GM21576 (cell line): ENCODE results near the gene RAD23B.
"Not testable (repeated sequence)": the region's sequence is repeated elsewhere in the genome, so short reads cannot be mapped to it uniquely, and the experiment has no call there.

Source experiments
- ATAC-seq: cut with Tn5 transposase; IDR thresholded peaks from one replicate; pipeline ENCODE4 v1.9.1; 2021; ENCODE audit warnings: mild to moderate bottlenecking, moderate library complexity; ENCODE audit not compliant: unreplicated experiment

The RAD23B gene

DNA sequence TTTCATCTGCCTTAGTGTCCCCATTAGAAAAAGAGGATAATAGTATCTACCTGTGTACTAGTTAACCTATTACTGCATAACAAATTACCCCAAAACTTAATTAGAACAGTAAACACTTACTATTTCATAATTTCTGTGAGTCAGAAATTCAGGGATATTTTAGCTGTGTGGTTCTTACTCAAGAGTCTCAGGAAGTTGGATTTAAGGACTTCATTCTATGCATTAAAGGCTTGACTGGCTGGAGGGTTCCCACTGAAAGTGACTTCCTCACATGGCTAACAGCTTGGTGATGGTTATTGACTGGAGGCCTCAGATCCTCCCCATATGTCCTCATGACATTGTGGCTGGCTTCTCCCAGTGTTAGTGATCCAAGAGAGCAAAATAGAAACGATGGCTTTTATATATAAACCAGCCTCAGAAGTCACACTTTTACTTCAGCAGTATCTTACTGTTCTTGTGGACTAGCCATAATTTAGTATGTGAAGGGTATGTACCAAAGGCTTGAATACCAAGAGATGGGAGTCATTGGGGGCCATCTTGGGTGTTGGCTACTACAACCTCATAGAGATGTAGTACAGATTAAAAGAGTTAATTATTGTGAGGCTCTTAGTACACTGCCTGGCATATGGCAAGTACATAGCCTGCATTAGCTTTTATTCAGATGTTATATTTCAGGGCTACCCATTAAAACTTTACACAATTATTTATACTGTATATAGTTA, 9.9 kb downstream of the RAD23B start:
- no peak for ATAC-seq

DNA sequence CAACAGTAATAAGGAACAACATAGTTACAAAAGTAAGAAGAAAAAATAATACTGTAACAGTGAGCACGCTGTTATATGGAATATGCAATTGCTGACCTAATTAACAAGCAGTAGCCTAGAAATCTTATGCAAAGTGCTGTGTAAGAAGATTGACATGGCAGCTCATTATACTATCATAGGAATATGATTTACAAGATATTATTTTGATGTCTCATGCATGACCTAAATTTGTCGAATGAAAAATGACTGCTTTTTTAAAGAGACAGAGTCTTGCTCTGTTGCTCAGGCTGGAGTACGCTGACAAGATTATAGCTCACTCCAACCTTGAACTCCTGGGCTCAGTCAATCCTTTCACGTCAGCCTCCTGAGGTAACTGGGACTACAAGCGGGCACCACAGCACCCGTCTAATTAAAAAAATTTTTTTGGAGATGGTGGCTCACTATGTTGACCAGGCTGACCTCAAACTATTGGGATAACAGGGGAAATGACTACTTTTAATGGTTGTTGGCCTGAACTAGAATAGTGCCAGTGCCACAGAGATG, 10.5 kb downstream of the RAD23B start:
- no peak for ATAC-seq

DNA sequence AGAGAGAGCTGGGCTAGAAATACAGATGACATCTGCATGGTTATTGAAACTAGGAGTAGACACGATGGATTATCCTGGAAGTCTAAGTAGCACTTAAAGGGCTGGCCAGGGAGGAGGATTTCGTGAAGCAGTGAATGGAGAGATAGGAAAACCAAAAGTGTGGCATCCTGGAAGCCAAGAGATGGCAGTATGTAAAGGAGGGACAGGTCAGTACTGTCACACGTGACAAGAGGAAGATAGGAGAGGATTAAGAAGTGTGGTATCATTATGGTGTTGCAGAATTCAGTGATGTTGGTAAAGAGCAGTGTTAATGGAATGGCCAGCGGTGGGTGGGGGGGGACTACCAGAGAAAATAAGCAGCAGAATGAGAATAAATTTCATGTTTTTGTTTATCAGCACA, 11.7 kb downstream of the RAD23B start:
- ATAC-seq, result no peak

DNA sequence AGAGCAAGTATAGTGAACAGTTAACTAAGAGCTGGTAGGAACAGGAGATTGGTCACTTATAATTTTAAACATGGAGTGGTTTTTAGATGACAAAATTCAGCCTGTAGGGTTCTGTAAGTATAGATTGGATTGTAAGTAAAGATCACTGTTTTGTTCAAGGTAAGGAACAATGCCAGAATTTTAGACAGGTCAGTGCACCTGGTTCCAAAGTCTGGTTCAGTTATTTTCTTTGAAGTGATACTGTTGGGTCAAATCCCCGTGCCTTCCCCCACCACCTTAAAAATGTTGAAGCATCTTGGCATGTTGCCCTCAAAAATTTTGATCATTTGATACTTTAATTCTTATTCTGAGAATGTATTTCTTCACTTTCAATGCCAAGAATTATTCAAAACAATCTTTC, 12.9 kb downstream of the RAD23B start:
- no peak for ATAC-seq

DNA sequence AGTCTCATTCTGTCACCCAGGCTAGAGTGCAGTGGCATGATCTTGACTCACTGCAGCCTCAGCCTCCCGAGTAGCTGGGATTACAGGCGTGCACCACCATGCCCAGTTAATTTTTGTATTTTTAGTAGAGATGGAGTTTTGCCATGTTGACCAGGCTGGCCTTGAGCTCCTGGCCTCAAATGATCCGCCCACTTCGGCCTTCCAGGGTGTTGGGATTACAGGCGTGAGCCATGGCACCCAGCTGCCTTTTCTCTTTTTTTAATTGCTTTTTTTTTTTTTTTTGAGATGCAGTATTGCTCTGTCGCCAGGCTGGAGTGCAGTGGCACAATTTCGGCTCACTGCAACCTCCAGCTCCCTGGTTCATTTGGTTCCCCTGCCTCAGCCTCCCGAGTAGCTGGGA, 13.5 kb downstream of the RAD23B start:
- ATAC-seq, result not testable (repeated sequence)

DNA sequence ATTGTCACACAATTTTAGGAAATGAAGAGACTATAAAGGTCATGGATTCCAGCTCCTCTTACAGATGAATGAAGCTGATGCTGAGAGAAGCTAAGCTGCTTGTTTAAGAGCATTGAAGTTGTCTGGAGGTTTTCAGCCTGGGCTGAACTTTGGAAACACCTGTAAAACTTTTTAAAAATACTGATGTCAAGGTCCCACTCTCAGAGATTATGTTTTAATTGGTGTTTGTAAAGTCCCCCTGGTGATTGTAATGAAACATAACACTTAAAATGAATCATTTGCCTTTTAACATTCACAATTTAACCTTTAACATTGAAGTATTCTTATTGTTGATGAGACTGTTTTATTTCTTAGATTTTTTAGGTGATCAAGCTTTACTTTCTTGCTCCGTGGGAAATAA, 16.4 kb downstream of the RAD23B start:
- no peak for ATAC-seq

DNA sequence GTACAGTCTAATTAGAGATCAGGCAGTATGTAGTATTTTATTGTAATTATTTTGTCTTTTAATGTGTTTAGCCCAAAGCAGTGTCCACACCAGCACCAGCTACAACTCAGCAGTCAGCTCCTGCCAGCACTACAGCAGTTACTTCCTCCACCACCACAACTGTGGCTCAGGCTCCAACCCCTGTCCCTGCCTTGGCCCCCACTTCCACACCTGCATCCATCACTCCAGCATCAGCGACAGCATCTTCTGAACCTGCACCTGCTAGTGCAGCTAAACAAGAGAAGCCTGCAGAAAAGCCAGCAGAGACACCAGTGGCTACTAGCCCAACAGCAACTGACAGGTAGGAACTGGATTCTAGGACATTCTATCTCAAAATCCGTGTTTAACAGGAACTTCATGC, 23.2 kb downstream of the RAD23B start:
- ATAC-seq, result no peak

DNA sequence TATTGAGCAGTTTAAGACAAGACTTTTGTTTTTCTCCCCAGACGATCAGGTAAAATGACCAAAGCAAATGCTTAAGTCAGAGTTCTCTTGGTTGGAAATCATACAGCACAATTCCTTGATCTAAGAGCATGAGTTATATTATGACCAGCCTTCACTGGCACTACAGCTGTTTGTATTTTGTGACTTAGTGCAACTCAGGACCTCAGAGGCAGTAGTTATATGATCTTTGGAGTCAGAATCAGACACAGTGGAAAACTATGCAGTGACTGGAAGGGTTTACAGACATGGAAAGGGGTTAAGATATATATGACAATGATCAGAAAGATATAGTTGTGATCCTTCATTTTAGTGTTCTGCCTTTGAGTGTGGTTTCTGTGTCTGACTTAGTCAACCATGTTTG, 24.3 kb downstream of the RAD23B start:
- ATAC-seq, result no peak

DNA sequence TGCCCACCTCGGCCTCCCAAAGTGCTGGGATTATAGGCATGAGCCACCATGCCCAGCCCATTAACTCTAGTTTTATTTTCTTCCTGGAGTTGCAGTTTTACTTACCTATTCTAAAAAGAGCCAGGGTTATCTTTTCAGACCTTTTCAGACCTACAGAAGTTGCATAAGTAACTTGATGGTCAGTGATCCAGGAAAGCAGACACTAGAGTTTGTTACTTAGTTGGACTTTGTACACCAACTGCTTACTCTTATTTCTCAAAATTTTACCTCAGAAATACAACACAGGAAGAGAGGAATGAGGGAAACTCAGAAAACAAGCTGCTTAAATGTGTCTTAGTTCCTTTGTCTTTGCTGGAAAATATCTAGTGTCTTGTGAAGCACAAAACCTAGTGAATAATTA, 25.4 kb downstream of the RAD23B start:
- ATAC-seq, result no peak

DNA sequence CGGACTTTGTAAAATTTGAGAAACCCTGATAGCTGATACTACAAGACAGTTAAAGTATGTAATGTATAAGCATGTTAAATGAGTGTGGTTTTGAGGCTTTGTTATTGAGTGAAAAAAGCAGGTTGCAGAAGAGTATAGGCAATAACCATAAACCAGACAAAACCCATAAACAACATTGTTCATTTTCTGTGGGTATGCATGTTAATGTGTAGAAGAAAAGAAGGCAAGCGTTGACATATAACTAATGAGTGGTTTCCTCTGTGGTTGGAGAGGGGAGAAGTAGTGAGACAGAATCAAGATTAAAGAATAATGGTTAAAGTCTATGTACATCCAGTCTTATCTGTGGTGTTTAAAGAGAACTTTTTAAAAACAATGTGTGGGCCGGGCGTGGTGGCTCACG, 26.2 kb downstream of the RAD23B start:
- ATAC-seq, result no peak

DNA sequence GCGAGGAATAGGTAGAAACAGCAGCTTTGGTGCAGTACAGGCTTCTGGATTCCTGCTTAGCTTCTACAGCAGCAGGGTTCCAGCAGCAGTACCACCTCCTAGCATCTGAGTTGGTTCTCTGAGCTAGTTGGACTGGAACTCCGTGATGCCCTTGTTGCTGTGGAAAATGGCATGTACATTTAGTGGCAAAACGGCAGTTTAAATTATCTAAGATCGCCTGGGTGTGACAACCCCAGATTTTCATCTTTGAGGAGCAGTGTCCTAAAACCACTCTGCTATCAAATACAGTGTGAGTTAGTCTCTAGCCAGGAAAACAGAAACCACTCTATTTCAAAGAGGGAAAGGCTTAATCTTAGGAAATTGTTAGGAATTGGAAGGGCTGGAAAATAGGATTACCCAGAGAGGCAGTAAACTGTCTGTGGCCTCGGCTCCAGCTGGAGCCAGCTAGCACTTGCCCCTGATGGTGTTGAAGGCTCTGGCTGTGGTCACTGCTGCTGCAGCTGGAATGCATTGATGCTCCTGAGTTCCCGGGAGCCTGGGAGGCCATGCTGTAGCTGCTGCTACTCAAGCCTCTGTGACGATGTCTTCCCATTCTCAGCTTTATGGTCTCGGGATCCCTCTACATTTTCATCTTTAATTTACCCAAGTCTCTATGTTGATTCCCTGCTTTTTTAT, 29.4 kb downstream of the RAD23B start:
- no peak for ATAC-seq

DNA sequence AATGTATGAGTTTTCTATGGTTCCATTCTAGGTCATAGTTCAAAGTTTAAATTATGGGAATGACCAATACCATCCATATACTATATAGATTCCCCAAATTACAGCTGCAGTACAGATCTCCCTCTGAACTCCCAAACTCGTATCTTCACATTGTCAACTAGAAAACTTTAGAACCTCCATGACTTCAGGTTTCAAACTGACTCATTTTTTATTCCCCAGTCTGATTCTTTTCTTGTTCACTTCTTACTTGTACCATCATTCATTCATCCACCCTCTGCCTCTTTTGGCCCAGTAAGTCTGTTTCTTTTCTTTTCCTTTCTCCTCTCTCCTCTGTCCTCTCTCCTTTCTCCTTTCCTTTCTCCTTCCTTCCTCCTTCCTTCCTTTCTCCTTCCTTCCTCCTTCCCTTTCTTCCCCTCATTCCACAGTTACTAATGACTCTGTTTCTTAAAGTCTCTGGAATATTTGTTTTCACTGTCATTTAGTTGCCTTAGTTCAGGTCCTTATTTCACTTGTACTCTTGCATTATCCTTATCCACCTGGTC, 30.5 kb downstream of the RAD23B start:
- ATAC-seq, result no peak

DNA sequence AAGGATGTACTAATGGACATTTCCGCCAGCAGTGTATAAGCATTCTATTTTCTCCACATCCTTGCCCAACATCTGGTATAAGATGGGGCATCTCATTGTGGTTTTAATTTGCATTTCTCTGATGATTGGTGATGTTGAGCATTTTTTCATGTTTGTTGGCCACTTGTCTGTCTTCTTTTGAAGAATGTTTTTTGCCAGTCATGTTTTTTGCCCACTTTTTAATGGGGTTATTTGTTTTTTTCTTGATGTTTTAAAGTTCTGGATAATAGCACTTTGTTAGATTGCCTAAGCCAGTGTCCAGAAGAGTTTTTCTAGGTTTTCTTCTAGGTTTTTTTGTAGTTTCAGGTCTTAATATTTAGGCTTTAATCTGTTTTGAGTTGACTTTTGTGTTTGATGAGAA, 31.7 kb downstream of the RAD23B start:
- no peak for ATAC-seq

DNA sequence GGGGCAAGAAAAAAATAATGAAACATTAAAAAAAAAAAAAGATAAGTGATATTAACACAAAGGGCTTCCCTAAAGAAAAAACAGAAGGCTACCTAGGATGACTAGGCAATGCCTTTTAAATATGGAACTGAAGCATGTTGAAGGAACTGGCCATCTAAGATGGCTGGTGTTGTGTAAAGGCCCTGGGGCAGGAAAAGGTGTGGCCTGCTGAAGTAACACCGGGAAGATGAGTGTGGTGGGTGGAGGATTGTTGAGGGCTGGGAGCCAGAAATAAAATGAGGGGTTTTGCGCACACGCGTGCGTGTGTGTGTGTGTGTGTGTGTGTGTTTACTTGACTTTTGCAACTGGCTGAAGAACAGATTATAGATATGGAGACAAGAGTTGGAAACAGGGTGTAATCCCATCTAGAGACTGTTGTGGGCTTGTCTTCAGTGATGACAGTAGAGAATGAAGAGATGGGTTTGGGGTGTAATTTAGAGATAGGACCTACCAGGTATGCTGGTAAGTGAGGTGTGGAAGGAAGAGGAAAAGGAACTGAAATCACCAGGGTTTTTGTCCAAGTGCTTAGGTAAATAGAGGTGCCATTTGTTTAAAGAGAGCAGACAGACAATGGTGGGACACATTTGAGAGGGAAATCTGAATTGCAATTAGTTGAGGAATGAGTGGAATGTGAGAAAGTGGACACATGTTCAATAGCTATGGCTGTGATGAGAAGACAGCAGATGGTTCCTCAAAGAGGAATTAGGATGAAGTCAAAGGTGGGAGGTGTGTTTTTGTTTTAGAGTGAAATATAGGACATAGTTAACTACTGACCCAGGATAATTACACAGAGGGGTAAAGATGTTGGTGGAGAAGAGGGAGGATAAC, 33.9 kb downstream of the RAD23B start:
- ATAC-seq, result no peak

DNA sequence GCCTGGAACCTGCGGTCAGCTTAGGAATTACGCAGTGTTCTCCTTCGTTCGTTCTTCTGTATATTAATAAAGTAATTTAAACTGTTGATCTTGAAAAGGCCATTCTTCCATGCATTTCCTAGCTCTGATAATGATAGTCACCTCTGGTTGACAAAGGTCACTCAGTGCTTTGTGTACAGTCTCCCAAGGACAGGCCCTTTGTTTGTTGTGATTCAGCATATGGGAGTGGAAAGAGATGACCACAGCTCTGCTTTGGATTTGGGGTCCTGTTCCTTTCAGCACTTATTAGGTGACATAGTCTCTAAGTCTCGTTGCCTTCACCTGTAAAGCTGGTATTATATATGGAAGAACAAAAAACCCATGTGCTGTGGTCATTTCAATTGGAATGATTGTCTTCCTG, 39.6 kb downstream of the RAD23B start:
- ATAC-seq, result no peak

DNA sequence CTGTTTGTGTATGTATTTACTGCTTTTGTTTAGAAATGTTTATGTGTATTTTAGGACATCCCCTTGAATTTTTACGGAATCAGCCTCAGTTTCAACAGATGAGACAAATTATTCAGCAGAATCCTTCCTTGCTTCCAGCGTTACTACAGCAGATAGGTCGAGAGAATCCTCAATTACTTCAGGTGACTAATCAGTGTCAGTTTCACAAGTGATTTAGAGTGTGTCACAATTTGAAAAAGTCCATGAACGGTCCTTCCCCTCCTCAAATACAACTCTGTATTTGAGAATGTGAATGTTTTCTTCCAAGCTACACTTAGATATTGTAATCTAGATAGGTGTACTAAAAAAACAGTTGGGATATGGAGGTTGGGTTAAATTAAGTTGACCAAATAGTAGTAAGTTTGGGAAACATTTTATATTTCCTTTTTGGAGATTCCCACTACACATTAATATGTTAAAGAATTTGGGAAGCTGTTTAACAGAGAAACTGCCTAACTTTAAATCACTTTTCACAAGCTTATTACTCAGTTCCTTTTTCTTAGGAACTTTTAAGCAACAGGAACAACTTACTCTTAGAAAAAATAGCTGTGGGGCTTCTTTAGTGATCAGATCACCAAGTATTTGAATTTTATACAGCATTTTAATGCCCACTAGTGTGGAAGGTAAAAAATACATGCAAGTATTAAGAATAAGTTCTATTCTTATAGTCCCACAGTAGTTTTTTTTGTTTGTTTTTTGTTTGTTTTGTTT, 40.9 kb downstream of the RAD23B start:
- ATAC-seq, result no peak

DNA sequence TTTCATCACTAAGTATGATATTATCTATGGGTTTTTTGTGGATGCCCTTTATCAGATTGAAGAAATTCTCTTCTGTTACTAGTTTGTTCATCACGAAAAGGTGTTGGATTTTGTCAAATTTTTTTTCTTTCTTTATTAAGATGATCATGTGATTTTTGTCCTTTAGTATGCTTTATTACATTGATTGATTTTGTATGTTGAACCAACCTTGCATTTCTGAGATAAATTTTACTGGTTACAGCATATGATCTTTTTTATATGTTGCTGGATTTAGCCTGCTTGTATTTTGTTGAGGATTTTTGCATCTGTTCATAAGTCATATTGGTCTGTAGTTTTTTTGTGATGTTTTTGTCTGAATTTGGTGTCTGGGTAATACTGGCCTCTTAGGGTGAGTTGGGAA, 42.8 kb downstream of the RAD23B start:
- ATAC-seq, result no peak

DNA sequence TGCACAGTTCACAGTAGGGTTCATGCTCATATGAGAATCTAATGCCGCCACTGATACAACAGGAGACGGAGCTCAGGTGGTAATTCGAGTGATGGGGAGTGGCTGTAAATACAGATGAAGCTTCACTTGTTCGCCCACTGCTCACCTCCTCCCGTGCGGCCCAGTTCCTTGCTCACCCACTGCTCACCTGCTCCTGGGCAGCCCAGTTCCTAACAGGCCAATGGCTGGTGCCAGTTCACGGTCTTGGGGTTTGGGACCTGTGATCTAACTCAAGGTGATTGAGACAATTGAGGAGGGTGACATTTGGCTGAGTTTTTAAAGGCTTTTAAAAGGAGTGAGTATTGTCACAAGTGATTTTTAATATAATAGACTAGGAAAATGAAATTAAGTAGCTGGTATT, 45.4 kb downstream of the RAD23B start:
- ATAC-seq, result no peak

DNA sequence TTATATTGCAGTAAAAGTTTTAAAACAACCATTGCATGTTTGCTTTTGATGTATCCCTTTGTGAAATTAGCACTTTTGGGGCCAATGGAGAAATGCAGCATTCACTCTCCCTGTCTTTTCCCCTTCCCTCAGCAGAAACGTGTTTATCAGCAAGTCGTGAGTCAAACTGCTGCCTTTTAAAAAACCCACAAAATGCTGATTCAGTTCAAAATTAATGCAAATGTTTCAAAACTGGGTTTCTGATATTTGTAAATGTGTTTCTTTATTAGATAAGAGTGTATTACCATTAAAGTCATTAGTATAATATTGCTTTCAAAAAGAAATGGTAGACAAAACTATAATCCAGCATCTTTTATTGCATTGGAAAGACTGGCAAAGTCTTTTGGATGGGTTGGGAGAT, 47.3 kb downstream of the RAD23B start:
- no peak for ATAC-seq

DNA sequence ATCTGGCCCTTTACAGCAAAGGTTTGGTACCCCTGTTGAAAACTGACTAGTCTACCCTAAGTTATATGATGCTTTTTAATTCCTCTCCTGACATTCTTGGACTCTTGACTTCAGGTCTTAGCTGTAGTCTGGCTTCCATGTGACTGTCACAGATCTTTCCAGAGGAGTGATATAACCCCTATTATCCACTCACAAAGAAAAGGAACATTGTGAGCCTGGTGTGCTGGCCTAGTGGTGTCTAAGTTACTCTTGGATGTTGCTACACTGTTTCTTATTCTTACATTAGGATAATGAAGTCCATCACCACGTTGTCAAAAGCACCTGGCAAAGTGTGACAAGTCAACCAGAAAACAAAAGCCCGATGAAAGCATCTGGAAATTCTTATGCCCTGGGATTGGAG, 49.8 kb downstream of the RAD23B start:
- no peak for ATAC-seq

DNA sequence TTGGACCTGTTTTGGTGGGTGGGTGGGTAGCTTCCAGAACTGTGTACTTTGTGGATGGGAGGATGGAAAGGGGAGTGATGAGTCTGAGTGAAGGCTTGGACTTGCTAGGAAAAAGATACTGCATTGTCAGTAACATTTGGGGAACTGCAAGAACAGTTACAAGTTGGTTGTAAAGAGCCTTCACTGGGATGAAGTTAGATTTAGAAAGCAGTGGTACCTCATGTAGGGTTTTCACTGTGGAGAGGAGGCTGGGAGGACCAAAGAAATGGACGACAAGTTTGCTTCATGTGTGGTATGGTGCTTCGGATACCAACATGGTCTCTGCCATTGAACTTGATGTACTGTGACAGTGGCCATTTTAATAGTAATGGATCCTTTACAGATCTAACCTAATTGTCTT, 50.3 kb downstream of the RAD23B start:
- no peak for ATAC-seq
